Coronary artery (tissue), 2 donors: ENCODE results near the gene CIDEC.
"Not testable (repeated sequence)": the region's sequence is repeated elsewhere in the genome, so short reads cannot be mapped to it uniquely, and the experiment has no call there.

Experiments
- DNase-seq: peaks from one replicate; pipeline ENCODE4 v3.0.0-alpha.2; 2017; ENCODE audit warnings: low spot score
- H3K27ac ChIP-seq, 2 donors: fragments of 200-600 bp; sonication (generic); one replicate each; pipeline ENCODE4 v1.5.1; 2016 to 2019
- H3K4me3 ChIP-seq: fragments of 200-600 bp; sonication (generic); 2 replicates; pipeline ENCODE4 v1.5.1; 2016; ENCODE audit warnings: mild to moderate bottlenecking, moderate library complexity
- CTCF ChIP-seq: fragments of 200-600 bp; sonication (generic); IDR thresholded peaks from one replicate; pipeline ENCODE4 v1.5.1; 2019; ENCODE audit warnings: antibody characterized with exemption

The CIDEC gene

GRCh38 chr3:9862391-9863057 is 17.5 kb downstream of the CIDEC start:
- Histone ChIP-seq H3K4me3 (peak overlapping the region; percentile 63), H3K27ac (peak overlapping the region; percentile 50 to 56)
- no peak for TF ChIP-seq CTCF
- DNase-seq = no peak

GRCh38 chr3:9861626-9862130 is 18.4 kb downstream of the CIDEC start:
- H3K4me3 ChIP-seq = no peak overlapping the region
- TF ChIP-seq CTCF = no peak
- peak overlapping the region in 1 of 2 donors; percentile 56 for H3K27ac ChIP-seq
- DNase-seq = no peak

GRCh38 chr3:9861201-9861600 is 18.9 kb downstream of the CIDEC start:
- TF ChIP-seq CTCF = no peak
- H3K4me3 ChIP-seq = no peak overlapping the region
- no peak overlapping the region for H3K27ac ChIP-seq
- DNase-seq = no peak

- no peak overlapping the region for H3K4me3 ChIP-seq
- no peak for DNase-seq
- no peak for TF ChIP-seq CTCF
- H3K27ac ChIP-seq = no peak overlapping the region
Measured at GRCh38 chr3:9859530-9860025, 20.5 kb downstream of the CIDEC start.

- DNase-seq = peak; percentile 31
- no peak overlapping the region for H3K4me3 ChIP-seq
- no peak overlapping the region for H3K27ac ChIP-seq
- no peak for TF ChIP-seq CTCF
Measured at GRCh38 chr3:9855594-9855993, 24.5 kb downstream of the CIDEC start.

GRCh38 chr3:9854291-9854940 is 25.6 kb downstream of the CIDEC start:
- H3K4me3 ChIP-seq, DNase-seq, H3K27ac ChIP-seq: not testable (repeated sequence)

- Histone ChIP-seq H3K4me3 (no peak overlapping the region), H3K27ac (no peak overlapping the region)
- no peak for DNase-seq
- no peak for TF ChIP-seq CTCF
Measured at GRCh38 chr3:9852528-9852927, 27.5 kb downstream of the CIDEC start.

- not testable (repeated sequence) for H3K27ac ChIP-seq, H3K4me3 ChIP-seq, DNase-seq
Measured at GRCh38 chr3:9851926-9852325, 28.1 kb downstream of the CIDEC start.

- not testable (repeated sequence) for H3K27ac ChIP-seq, H3K4me3 ChIP-seq, DNase-seq
Measured at GRCh38 chr3:9851383-9851782, 28.7 kb downstream of the CIDEC start.

- not testable (repeated sequence) for H3K4me3 ChIP-seq, H3K27ac ChIP-seq, DNase-seq
Measured at GRCh38 chr3:9848860-9849259, 31.2 kb downstream of the CIDEC start.

- not testable (repeated sequence) for DNase-seq, H3K27ac ChIP-seq, H3K4me3 ChIP-seq
Measured at GRCh38 chr3:9847870-9848269, 32.2 kb downstream of the CIDEC start.
